Measurements from ENCODE around the gene FAM24B.
A peak's percentile ranks its signal among the peaks of the same experiment; 100 is the strongest.
"Not testable (repeated sequence)": the region's sequence is repeated elsewhere in the genome, so short reads cannot be mapped to it uniquely, and the experiment has no call there.

The FAM24B gene

DNA sequence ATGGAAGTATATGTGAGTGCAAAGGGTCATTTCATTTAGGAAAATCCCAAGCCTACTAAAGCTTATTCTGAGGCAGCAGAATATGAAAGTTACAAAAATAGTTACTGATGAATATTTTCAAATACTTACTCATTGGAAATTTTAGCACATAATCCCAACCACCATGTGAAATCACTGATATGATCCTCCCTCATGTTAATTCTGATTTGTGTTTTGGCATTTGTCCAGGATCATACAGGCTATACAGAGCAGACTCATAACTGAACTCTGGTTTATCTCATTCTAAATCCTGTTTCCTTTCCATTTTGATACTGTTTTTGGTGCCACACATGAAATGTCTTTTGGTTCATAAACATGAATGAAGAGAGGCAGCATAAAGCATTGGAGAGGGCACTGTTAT, 3.4 kb upstream of the FAM24B start:
- TF ChIP-seq, protein P1, sequence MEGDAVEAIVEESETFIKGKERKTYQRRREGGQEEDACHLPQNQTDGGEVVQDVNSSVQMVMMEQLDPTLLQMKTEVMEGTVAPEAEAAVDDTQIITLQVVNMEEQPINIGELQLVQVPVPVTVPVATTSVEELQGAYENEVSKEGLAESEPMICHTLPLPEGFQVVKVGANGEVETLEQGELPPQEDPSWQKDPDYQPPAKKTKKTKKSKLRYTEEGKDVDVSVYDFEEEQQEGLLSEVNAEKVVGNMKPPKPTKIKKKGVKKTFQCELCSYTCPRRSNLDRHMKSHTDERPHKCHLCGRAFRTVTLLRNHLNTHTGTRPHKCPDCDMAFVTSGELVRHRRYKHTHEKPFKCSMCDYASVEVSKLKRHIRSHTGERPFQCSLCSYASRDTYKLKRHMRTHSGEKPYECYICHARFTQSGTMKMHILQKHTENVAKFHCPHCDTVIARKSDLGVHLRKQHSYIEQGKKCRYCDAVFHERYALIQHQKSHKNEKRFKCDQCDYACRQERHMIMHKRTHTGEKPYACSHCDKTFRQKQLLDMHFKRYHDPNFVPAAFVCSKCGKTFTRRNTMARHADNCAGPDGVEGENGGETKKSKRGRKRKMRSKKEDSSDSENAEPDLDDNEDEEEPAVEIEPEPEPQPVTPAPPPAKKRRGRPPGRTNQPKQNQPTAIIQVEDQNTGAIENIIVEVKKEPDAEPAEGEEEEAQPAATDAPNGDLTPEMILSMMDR (IDR thresholded peaks at IDR 0.05; ENCODE audit: insufficient read depth, low read depth, low read length, missing control alignments), result no peak
- H3K4me3 ChIP-seq (ENCODE audit: low read length), result no peak overlapping the region
- DNase-seq (ENCODE audit: low read depth), result no peak

DNA sequence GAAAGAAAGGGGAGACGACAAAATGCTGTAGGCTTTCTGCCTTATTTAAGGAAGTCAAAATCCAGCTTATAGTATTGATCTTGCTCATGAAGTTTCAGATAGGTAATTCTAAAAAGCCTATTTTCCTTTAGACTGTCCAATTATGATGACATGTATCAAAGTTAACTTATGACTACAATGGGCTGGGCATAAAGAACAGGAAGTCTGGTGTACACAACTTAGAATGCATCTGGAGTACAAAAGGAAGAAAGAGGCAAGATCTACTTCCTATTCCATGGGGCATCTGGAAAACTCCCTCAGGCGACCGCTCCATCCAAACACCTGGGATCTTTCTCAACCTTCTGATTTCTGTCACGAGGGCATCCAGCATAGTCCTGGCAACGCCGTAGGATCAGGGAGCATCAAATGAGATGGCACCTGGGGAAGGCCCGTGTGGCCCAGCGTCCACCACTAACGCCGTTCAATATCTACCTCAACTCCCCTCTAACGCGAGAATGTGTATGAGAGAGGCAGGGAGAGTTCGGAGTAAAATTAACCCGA, 512 bp downstream of the FAM24B start:
- peak overlapping the region; percentile 87 for H3K4me3 ChIP-seq (ENCODE audit: low read length)
- DNase-seq (ENCODE audit: low read depth), result peak; percentile 43
- TF ChIP-seq, protein P1 (IDR thresholded peaks at IDR 0.05; ENCODE audit: insufficient read depth, low read depth, low read length, missing control alignments), result no peak

DNA sequence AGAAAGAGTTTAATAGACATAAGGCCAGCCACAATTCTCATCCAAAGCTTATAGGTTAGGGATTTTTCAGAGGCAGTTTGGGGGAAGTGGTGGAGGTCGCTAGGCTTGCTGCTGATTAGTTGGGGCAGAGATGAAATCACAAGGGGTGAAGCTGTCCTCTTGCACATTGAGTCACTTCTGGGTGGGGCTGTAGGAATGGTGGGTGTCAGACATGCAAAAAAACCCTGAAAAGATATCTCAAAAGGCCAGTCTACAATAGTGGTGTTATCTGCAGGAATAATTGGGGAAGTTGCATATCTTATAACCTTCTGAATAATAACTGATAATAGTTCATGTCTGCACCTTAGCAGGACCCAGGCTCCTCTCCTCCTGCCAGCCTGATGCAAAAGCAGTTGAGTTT, 2.1 kb downstream of the FAM24B start:
- no peak overlapping the region for H3K4me3 ChIP-seq (ENCODE audit: low read length)
- TF ChIP-seq, protein P1 (IDR thresholded peaks at IDR 0.05; ENCODE audit: insufficient read depth, low read depth, low read length, missing control alignments), result no peak
- peak; percentile 44 for DNase-seq (ENCODE audit: low read depth)

DNA sequence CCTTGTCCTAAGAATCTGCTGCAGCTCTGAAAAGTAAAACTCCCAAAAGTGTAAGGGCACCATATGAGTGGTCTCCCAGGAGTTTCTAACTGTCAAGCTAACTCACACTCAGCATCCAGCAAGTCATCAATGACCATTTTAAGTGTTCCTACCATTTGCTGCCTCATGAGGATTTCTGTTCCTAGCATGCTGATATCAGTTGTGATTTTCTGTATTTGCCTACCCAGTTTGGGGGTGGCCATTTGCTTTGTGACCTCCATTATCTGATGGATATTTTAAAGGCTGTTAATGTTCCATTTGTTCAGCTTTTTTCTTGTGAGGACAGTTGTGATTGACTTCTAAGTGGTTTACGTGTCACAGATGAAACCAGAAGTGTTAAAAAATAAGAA, 2.9 kb downstream of the FAM24B start:
- H3K4me3 ChIP-seq (ENCODE audit: low read length), result no peak overlapping the region
- TF ChIP-seq, protein P1 (IDR thresholded peaks at IDR 0.05; ENCODE audit: insufficient read depth, low read depth, low read length, missing control alignments), result no peak
- DNase-seq (ENCODE audit: low read depth), result no peak

DNA sequence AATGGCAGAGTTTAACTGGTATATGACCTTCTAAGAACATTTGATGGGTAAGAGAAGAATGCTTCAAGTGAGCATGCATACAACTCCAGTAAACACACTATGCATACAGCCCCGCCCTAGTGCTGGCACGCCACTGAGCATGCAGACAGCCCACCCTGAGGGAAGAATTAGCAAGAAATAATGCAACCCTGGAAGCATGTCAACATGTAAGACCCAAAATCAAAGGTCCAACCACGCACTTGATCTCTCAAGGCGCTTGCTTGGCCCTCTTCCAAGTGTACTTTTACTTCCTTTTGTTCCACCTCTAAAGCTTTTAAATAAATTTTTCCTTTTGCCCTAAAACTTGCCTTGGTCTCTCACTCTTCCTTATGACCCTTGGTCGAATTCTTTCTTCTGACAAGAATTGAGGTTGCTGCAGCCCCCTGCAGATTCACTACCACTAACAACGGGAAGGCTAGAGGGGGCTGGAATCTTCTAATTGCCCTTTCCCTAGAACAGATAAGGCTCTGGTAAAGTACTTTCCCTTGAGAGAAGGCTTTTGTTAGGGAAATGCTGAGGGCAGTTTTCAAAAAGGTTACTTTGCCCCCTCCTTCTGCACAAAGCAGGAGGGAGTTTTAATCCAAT, 3.4 kb downstream of the FAM24B start:
- no peak overlapping the region for H3K4me3 ChIP-seq (ENCODE audit: low read length)
- DNase-seq (ENCODE audit: low read depth), result peak; percentile 18
- TF ChIP-seq, protein P1 (IDR thresholded peaks at IDR 0.05; ENCODE audit: insufficient read depth, low read depth, low read length, missing control alignments), result no peak

DNA sequence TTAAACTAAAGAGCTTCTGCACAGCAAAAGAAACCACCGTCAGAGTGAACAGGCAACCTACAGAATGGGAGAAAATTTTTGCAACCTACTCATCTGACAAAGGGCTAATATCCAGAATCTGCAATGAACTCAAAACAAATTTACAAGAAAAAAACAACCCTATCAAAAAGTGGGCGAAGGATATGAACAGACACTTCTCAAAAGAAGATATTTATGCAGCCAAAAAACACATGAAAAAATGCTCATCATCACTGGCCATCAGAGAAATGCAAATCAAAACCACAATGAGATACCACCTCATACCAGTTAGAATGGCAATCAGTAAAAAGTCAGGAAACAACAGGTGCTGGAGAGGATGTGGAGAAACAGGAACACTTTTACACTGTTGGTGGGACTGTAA, 7.4 kb downstream of the FAM24B start:
- not testable (repeated sequence) for H3K4me3 ChIP-seq (ENCODE audit: low read length); DNase-seq (ENCODE audit: low read depth)

DNA sequence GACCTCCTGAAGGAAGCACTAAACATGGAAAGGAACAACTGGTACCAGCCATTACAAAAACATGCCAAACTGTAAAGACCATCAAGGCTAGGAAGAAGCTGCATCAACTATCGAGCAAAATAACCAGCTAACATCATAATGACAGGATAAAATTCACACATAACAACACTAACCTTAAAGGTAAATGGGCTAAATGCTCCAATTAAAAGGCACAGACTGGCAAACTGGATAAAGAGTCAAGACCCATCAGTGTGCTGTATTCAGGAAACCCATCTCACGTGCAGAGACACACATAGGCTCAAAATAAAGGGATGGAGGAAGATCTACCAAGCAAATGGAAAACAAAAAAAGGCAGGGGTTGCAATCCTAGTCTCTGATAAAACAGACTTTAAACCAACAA, 10.6 kb downstream of the FAM24B start:
- DNase-seq (ENCODE audit: low read depth); H3K4me3 ChIP-seq (ENCODE audit: low read length): not testable (repeated sequence)

DNA sequence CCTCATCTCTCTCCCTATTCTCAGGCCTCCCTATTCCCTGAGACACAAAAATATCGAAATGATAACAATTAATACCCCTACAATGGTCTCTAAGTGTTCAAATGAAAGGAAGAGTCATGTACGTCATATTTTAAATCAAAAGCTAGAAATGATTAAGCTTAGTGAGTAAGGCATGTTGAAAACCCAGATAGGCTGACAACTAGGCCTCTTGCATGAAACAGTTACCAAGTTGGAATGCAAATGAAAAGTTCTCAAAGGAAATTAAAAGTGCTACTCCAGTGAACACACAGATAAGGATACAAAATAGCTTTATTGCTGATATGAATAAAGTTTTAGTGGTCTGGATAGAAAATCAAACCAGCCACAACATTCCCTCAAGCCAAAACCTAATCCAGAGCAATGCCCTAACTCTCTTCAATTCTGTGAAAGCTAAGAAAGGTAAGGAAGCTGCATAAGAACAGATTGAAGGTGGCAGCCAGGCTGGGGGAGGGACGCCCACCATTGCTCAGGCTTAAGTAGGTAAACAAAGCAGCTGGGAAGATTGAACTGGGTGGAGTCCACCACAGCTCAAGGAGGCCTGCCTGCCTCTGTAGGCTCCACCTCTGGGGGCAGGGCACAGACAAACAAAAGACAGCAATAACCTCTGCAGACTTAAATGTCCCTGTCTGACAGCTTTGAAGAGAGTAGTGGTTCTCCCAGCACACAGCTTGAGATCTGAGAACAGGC, 12.5 kb downstream of the FAM24B start:
- not testable (repeated sequence) for DNase-seq (ENCODE audit: low read depth); H3K4me3 ChIP-seq (ENCODE audit: low read length)

Measured in epithelial cell of esophagus (primary cell).